Stomach (tissue), 4 donors: ENCODE data around the gene TBC1D2.

Experiments
- POLR2AphosphoS5 ChIP-seq, 3 donors: sonication (generic); formaldehyde crosslinking; IDR thresholded peaks; one replicate each; pipeline ENCODE4 v1.6.1; 2016; ENCODE audit warnings: antibody characterized with exemption in 3 of 3
- TF ChIP-seq, protein P1 (sequence below), 7 experiments: fragments of 450-650 bp in 4 of 7; fragments of 200-600 bp in 3 of 7; sonication (generic) in 3 of 7; IDR thresholded peaks; one replicate each; pipeline ENCODE4 v1.5.1; 2016 to 2019; ENCODE audit warnings: antibody characterized with exemption in 7 of 7, control low read depth in 2 of 7, mild to moderate bottlenecking in 1 of 7

DNA sequence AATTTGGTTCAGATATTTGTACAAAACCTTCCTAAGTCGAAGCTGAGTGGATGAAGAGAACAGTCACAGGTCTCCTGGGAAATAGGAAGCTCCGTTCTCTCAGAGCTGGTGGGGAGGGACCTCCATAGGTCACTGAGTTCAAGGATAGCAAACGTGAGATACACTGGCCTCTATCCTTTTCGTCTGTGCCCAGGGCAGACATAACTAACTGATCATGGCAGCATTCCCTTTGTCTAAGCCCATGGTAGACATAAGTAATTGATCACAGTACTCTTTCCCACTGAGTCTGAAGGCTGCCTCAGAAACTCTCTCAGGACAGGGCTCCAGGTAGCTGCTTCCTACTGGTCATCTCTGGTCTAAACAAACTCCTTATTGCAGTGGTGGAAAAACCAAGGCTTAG lies 50.8 kb downstream of the TBC1D2 start:
- TF ChIP-seq, protein P1, sequence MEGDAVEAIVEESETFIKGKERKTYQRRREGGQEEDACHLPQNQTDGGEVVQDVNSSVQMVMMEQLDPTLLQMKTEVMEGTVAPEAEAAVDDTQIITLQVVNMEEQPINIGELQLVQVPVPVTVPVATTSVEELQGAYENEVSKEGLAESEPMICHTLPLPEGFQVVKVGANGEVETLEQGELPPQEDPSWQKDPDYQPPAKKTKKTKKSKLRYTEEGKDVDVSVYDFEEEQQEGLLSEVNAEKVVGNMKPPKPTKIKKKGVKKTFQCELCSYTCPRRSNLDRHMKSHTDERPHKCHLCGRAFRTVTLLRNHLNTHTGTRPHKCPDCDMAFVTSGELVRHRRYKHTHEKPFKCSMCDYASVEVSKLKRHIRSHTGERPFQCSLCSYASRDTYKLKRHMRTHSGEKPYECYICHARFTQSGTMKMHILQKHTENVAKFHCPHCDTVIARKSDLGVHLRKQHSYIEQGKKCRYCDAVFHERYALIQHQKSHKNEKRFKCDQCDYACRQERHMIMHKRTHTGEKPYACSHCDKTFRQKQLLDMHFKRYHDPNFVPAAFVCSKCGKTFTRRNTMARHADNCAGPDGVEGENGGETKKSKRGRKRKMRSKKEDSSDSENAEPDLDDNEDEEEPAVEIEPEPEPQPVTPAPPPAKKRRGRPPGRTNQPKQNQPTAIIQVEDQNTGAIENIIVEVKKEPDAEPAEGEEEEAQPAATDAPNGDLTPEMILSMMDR (IDR thresholded peaks at IDR 0.05), result no peak
- no peak for TF ChIP-seq POLR2AphosphoS5 (IDR thresholded peaks at IDR 0.05)
